HepG2 (cell line): Measurements from ENCODE around the gene PRDM11. TPM values are rescaled to one million over a fixed set of nuclear protein-coding genes. Genes with fewer than 3 reads are reported as not detected.

Source experiments
- ATAC-seq: fragments of 200-7000 bp; cut with Tn5 transposase; 3 replicates; pipeline ENCODE4 v1.9.1; 2020; ENCODE audit warnings: mild to moderate bottlenecking, moderate library complexity
- BruUV-seq: library from RNA; stranded (reverse); fragments of 400-500 nt; replicated peaks from 2 replicates; lab custom pipeline; 2021; lab: Mats Ljungman, UMichigan
- CTCF ChIA-PET: fragments of 300-600 bp; formaldehyde crosslinking; extraction: SDS; loops from one replicate; lab custom pipeline; 2021; ENCODE audit warnings: low total read pairs, inconsistent platforms, low intra/inter-chr PET ratio; lab: Yijun Ruan, JAX
- POLR2A ChIA-PET: fragments of 350-600 bp; sonication (Branson Sonifier 250); formaldehyde crosslinking; loops from one replicate; lab custom pipeline; 2020; ENCODE audit warnings: antibody characterized with exemption, inconsistent platforms; lab: Yijun Ruan, JAX
- DNase-seq: peaks from one replicate; pipeline ENCODE4 v3.0.0-alpha.2; 2015; ENCODE audit warnings: low spot score
- FAIRE-seq: peaks from 3 replicates; lab custom pipeline; 2011; peaks lifted over from hg19 to GRCh38; lab: Jason Lieb, UNC
- H2AFZ ChIP-seq: one replicate; pipeline ENCODE4 v1.6.1; 2011; ENCODE audit warnings: low read length, inconsistent platforms
- H3K27ac ChIP-seq: fragments of 300-600 bp; 3 replicates; pipeline ENCODE4 v1.8.0; 2011; ENCODE audit warnings: mixed run types, mild to moderate bottlenecking, mixed read lengths, low read length, inconsistent platforms; ENCODE audit not compliant: insufficient read depth; ENCODE audit errors: extremely low read length
- H3K27me3 ChIP-seq, 2 experiments: fragments of 200-600 bp in 1 of 2; 2 replicates in 1 of 2; 3 replicates in 1 of 2; pipeline versions ENCODE4 v1.6.0 to v1.8.0; 2011; ENCODE audit warnings: low read length in 2 of 2, mild to moderate bottlenecking in 2 of 2, moderate library complexity in 2 of 2, inconsistent platforms in 1 of 2; ENCODE audit not compliant: insufficient read depth in 2 of 2, control insufficient read depth in 1 of 2
- H3K36me3 ChIP-seq, 2 experiments: fragments of 200-600 bp in 1 of 2; replicated peaks in 1 of 2; 2 replicates in 1 of 2; 3 replicates in 1 of 2; pipeline versions ENCODE4 v1.5.1 to v1.8.0; 2011; ENCODE audit warnings: low read length in 2 of 2, inconsistent platforms in 1 of 2; ENCODE audit not compliant: insufficient read depth in 2 of 2, control insufficient read depth in 1 of 2
- H3K4me1 ChIP-seq: 2 replicates; pipeline ENCODE4 v1.5.1; 2012; ENCODE audit warnings: low read length, inconsistent platforms; ENCODE audit not compliant: insufficient read depth
- H3K4me2 ChIP-seq: 2 replicates; pipeline ENCODE4 v1.6.0; 2011; ENCODE audit warnings: low read depth, low read length, inconsistent platforms
- H3K4me3 ChIP-seq, 3 experiments: fragments of 200-600 bp in 1 of 3; sonication (generic), shearing (Covaris generic) in 1 of 3; replicated peaks in 1 of 3; 2 replicates each; pipeline ENCODE4 v1.5.1; 2011 to 2016; ENCODE audit warnings: low read length in 3 of 3, inconsistent platforms in 2 of 3, low read depth in 2 of 3, mild to moderate bottlenecking in 2 of 3, control low read depth in 1 of 3, mixed read lengths in 1 of 3; ENCODE audit not compliant: insufficient read depth in 1 of 3
- H3K79me2 ChIP-seq: one replicate; pipeline ENCODE4 v1.6.1; 2011; ENCODE audit warnings: low read length, inconsistent platforms; ENCODE audit not compliant: insufficient read depth
- H3K9ac ChIP-seq: 2 replicates; pipeline ENCODE4 v1.6.0; 2011; ENCODE audit warnings: mild to moderate bottlenecking, low read depth, low read length, inconsistent platforms; ENCODE audit not compliant: insufficient read depth
- H3K9me3 ChIP-seq: 2 replicates; pipeline ENCODE4 v1.5.1; 2012; ENCODE audit warnings: mild to moderate bottlenecking, low read length
- H4K20me1 ChIP-seq: 2 replicates; pipeline ENCODE4 v1.6.0; 2011; ENCODE audit warnings: inconsistent platforms, mild to moderate bottlenecking, low read length, moderate library complexity; ENCODE audit not compliant: insufficient read depth
- GRHL1 ChIP-seq: sonication (generic); formaldehyde crosslinking; conservative IDR thresholded peaks from 2 replicates; pipeline ENCODE4 v1.8.0; 2022; ENCODE audit warnings: missing genetic modification reagents
- NCOA1 ChIP-seq: sonication (generic); formaldehyde crosslinking; IDR thresholded peaks from 2 replicates; pipeline ENCODE4 v1.9.0; 2021; ENCODE audit warnings: missing genetic modification reagents
- ZNF282 ChIP-seq: fragments of 450-650 bp; IDR thresholded peaks from 2 replicates; pipeline ENCODE4 v1.6.1; 2018; ENCODE audit not compliant: partially characterized antibody
- ZNF577 ChIP-seq: sonication (generic); formaldehyde crosslinking; IDR thresholded peaks from 2 replicates; pipeline ENCODE4 v1.4.0; 2020; ENCODE audit warnings: mild to moderate bottlenecking, low read depth, missing genetic modification reagents, borderline replicate concordance
- ZSCAN21 ChIP-seq: sonication (generic); formaldehyde crosslinking; IDR thresholded peaks from 2 replicates; pipeline ENCODE4 v1.8.0; 2022; ENCODE audit warnings: mild to moderate bottlenecking, missing genetic modification reagents, moderate library complexity, borderline replicate concordance
- WGBS: methylation state at CpG from one replicate; pipeline ENCODE4 v1.1.6; 2017; ENCODE audit warnings: low lambda C conversion rate; 5-methylcytosine and 5-hydroxymethylcytosine counted together
- in situ Hi-C: cut with HindIII; loops from 2 replicates; pipeline ENCODE4 v1.10.0; 2017; ENCODE audit warnings: low pct_unique_long_range_greater_than_20kb; ENCODE audit not compliant: extremely low pct_ligation_motif_present
- intact Hi-C: fragments of 100-400 bp; cut with micrococcal nuclease; formaldehyde crosslinking; loops from one replicate; pipeline ENCODE4 v1.10.0; 2022; ENCODE audit not compliant: unreplicated experiment
- polyA plus RNA-seq, 8 experiments: library from polyadenylated mRNA; depleted of rRNA in 3 of 8; stranded (reverse) in 7 of 8; unstranded in 1 of 8; fragments of >200 nt; fragmentation: Illumina TruSeq in 4 of 8; extraction: Trizol in 4 of 8; gene quantifications; 2 replicates each; pipeline versions ENCODE4 v1.2.1 to v1.2.3, GENCODE V29; 2011 to 2016; ENCODE audit warnings: low read depth in 4 of 8, missing spikeins in 1 of 8, mixed read lengths in 1 of 8; ENCODE audit not compliant: insufficient read depth in 1 of 8
- total RNA-seq, 5 experiments: library from RNA; depleted of rRNA; stranded (reverse); fragments of >200 nt; fragmentation: Illumina TruSeq; extraction: Trizol; gene quantifications; 2 replicates each; pipeline ENCODE4 v1.2.3, GENCODE V29; 2016; ENCODE audit warnings: low read depth in 1 of 5
- TF ChIP-seq, protein P1 (sequence below): sonication (generic); formaldehyde crosslinking; IDR thresholded peaks from 2 replicates; pipeline ENCODE4 v1.8.0; 2022; ENCODE audit warnings: mild to moderate bottlenecking, missing genetic modification reagents, borderline replicate concordance

PRDM11 gene
- total and polyA plus RNA-seq, 2 of the 13 experiments (the other 11 are each of a cell fraction or from before 2014, with no cell fraction given): 3.4 to 4.7 TPM

DNA sequence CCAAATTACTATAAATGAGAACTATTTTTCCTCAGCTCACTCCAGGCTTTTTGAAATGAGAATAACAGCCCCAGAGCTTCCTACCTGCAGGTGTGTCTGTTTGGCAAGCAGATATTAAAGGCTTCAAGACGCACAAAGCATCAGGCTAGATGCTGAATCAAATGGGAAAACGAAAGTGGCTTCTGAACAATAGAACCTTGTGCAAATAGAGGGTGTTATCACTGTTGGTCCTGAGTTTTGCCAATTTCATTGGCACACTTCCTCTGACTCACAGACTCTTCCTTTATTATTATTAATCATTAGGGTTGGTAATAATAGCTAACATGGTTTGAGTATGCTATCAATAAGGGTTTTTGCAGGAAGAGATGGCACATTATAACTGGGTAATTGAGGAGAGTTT is 126.3 kb downstream of the PRDM11 start:
- DNase-seq: no peak
- H4K20me1 ChIP-seq: no peaks in the 10 kb centered on the region
- no peaks in the 10 kb centered on the region for H3K79me2 ChIP-seq
- no peaks in the 10 kb centered on the region for H3K4me1 ChIP-seq
- ChIA-PET POLR2A (no interaction called here), CTCF (no interaction called here)
- H3K27ac ChIP-seq: no peak overlapping the region
- 9% methylated on average over 2 of the region's 2 CpGs for WGBS
- H3K4me2 ChIP-seq: no peak overlapping the region
- no peaks in the 10 kb centered on the region for H3K27me3 ChIP-seq
- ATAC-seq: no peak
- no peak for TF ChIP-seq NCOA1 (CRISPR knock-in tag)
- TF ChIP-seq ZNF282: no peak
- TF ChIP-seq, protein P1, sequence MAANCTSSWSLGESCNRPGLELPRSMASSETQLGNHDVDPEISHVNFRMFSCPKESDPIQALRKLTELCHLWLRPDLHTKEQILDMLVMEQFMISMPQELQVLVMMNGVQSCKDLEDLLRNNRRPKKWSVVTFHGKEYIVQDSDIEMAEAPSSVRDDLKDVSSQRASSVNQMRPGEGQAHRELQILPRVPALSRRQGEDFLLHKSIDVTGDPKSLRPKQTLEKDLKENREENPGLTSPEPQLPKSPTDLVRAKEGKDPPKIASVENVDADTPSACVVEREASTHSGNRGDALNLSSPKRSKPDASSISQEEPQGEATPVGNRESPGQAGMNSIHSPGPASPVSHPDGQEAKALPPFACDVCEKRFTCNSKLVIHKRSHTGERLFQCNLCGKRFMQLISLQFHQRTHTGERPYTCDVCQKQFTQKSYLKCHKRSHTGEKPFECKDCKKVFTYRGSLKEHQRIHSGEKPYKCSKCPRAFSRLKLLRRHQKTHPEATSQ (CRISPR knock-in tag): no peak
- no peak for TF ChIP-seq ZSCAN21 (CRISPR knock-in tag)
- no peak for TF ChIP-seq GRHL1 (CRISPR knock-in tag)
- TF ChIP-seq ZNF577: no peak
- no peak for FAIRE-seq
- no peak overlapping the region for H2AFZ ChIP-seq
- H3K9me3 ChIP-seq: no peaks in the 10 kb centered on the region
- no TSS peak for BruUV-seq
- H3K4me3 ChIP-seq: no peak overlapping the region
- H3K9ac ChIP-seq: no peak overlapping the region
- H3K36me3 ChIP-seq: no peaks in the 10 kb centered on the region
- intact Hi-C loops: no loop called here
- in situ Hi-C loops: no loop called here
